Cardiac fibroblast (primary cell): ENCODE data around the gene ARHGEF4.
A peak's percentile ranks its signal among the peaks of the same experiment; 100 is the strongest.

Experiments
- DNase-seq, 2 donors: peaks; one replicate each; pipeline versions ENCODE4 v3.0.0 to v3.0.0-alpha.2; 2010; ENCODE audit warnings: low read depth in 2 of 2
- H3K4me3 ChIP-seq, 2 donors: replicated peaks in 1 of 2; 1 replicate in 1 of 2; 2 replicates in 1 of 2; pipeline ENCODE4 v1.5.1; 2011; ENCODE audit warnings: low read depth in 2 of 2, low read length in 2 of 2, mild to moderate bottlenecking in 2 of 2, moderate library complexity in 1 of 2
- TF ChIP-seq, protein P1 (sequence below): IDR thresholded peaks from one replicate; pipeline ENCODE4 v1.5.1; 2011; ENCODE audit warnings: low read depth, mild to moderate bottlenecking, low read length, inconsistent platforms

Gene ARHGEF4

DNA sequence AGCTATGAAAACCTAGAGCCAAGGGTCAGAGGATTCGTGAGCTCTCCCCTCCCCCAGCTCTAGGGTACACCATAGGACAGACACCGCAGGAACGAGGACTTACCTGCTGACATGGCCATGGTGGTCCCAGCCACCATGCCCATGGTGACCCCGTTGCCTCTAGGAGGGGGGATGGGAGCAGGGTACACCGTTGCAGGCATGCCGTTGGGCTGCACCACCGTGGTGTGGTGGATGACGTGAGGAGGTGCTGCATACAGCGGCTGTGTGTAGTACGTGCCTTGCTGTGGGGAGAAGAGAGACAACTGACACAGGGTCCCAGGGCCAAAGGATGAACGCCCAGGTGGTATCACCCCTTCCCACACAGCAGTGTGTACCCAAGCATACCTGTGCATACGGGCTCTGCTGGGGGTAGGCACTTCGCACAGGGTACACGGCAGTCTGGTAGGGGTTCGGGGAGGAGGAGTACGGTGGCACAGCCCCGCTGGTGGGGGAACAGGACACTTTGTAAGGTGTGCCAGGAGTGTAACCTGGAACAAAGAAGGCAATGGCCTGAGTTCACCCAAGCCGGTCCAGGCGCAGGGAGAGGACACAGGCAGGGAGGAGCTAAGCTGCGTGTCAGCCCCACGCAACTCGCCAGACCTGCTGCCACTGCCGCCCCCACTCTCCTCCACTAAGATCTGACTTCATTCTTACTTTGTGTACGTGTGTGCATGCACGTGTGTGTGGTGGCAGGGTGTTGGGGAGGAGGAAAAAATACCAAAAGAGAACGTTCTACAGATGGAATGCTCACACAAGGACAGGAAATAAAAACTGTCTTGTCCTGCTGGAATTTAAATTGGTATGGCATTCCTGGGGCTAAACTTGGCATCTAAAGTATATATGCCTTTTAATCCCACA lies 218.7 kb downstream of the ARHGEF4 start:
- peak in 1 of 2 donors; percentile 18 for DNase-seq
- H3K4me3 ChIP-seq, result no peak overlapping the region
- TF ChIP-seq, protein P1, sequence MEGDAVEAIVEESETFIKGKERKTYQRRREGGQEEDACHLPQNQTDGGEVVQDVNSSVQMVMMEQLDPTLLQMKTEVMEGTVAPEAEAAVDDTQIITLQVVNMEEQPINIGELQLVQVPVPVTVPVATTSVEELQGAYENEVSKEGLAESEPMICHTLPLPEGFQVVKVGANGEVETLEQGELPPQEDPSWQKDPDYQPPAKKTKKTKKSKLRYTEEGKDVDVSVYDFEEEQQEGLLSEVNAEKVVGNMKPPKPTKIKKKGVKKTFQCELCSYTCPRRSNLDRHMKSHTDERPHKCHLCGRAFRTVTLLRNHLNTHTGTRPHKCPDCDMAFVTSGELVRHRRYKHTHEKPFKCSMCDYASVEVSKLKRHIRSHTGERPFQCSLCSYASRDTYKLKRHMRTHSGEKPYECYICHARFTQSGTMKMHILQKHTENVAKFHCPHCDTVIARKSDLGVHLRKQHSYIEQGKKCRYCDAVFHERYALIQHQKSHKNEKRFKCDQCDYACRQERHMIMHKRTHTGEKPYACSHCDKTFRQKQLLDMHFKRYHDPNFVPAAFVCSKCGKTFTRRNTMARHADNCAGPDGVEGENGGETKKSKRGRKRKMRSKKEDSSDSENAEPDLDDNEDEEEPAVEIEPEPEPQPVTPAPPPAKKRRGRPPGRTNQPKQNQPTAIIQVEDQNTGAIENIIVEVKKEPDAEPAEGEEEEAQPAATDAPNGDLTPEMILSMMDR, result no peak

- DNase-seq, result no peak
- no peak overlapping the region for H3K4me3 ChIP-seq
- TF ChIP-seq, protein P1, result no peak
Measured at GRCh38 chr2:131056204-131056931, 219.7 kb downstream of the ARHGEF4 start.

- DNase-seq, result no peak
- H3K4me3 ChIP-seq, result no peak overlapping the region
Measured at GRCh38 chr2:131056932-131057287, 220.2 kb downstream of the ARHGEF4 start.

DNA sequence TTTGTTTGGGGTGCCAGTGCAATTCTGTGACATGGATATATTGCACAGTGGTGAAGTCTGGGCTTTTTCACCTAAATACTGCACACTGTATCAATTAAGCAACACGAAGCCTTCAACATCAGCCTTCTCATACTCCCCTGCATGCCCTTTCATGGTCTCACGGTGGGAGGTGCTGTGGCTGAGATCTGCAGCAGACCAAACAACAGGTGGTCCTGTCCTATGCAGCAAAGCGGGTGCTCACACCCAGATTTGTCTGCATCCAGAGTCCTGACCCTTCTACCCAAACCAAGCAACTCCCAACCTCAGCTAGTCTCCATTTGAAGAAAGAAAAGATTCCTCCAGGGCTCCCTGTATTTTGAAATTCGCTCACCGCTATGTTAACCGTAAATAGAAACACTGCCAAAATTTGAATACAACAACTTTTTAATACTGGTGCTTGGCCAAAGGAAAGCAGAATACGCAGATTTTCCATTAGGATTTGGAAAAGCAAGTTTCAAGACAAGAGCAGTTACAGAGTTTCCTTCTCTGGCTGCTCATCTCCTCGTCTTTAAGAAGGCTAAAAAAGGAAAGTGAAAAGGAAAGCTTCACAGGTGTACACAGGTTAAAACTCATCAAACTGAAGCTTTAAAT lies 221.6 kb downstream of the ARHGEF4 start:
- TF ChIP-seq, protein P1, result no peak
- no peak overlapping the region for H3K4me3 ChIP-seq
- DNase-seq, result no peak

More at GRCh38 chr2:131056932-131057287, 220.2 kb downstream of the ARHGEF4 start:
- TF ChIP-seq, protein P1, result no peak

GRCh38 chr2:131058920-131059319 lies 222.2 kb downstream of the ARHGEF4 start:
- H3K4me3 ChIP-seq, result no peak overlapping the region
- DNase-seq, result no peak

More at GRCh38 chr2:131058920-131059319, 222.2 kb downstream of the ARHGEF4 start:
- TF ChIP-seq, protein P1, result no peak
